Measurements from ENCODE around the gene PRKCA.

The PRKCA gene

GRCh38 chr17:66580184-66580955, 278.0 kb downstream of the PRKCA start:
- peak overlapping the region in 1 of 2 donors; percentile 29 for H3K4me3 ChIP-seq (ENCODE audit: low read length in 2 of 2)
- H3K9me3 ChIP-seq (ENCODE audit: control insufficient read depth in 2 of 2, low read length in 2 of 2), result no peaks in the 10 kb centered on the region
- H3K27me3 ChIP-seq (ENCODE audit: control insufficient read depth in 1 of 2, insufficient read depth in 2 of 2, low read length in 2 of 2), result no peaks in the 10 kb centered on the region
- peak overlapping the region; percentile 31 for H3K27ac ChIP-seq (ENCODE audit: low read length)
- no peak overlapping the region for H3K9ac ChIP-seq (ENCODE audit: low read length in 2 of 2)
- H3K36me3 ChIP-seq (ENCODE audit: control insufficient read depth in 2 of 2, insufficient read depth in 2 of 2, low read length in 2 of 2), result no peaks in the 10 kb centered on the region
- H3K4me1 ChIP-seq (ENCODE audit: control insufficient read depth, insufficient read depth, low read length), result peaks cover 24% of the 10 kb centered on the region

GRCh38 chr17:66580956-66581391, 278.6 kb downstream of the PRKCA start:
- no peaks in the 10 kb centered on the region for H3K27me3 ChIP-seq (ENCODE audit: control insufficient read depth in 1 of 2, insufficient read depth in 2 of 2, low read length in 2 of 2)
- H3K4me1 ChIP-seq (ENCODE audit: control insufficient read depth, insufficient read depth, low read length), result peaks cover 24% of the 10 kb centered on the region
- H3K4me3 ChIP-seq (ENCODE audit: low read length in 2 of 2), result no peak overlapping the region
- no peak overlapping the region for H3K9ac ChIP-seq (ENCODE audit: low read length in 2 of 2)
- H3K9me3 ChIP-seq (ENCODE audit: control insufficient read depth in 2 of 2, low read length in 2 of 2), result no peaks in the 10 kb centered on the region
- H3K36me3 ChIP-seq (ENCODE audit: control insufficient read depth in 2 of 2, insufficient read depth in 2 of 2, low read length in 2 of 2), result no peaks in the 10 kb centered on the region
- H3K27ac ChIP-seq (ENCODE audit: low read length), result peak overlapping the region; percentile 31

GRCh38 chr17:66582373-66583111, 280.1 kb downstream of the PRKCA start:
- Histone ChIP-seq H3K27ac (ENCODE audit: low read length) (no peak overlapping the region), H3K4me3 (ENCODE audit: low read length in 2 of 2) (no peak overlapping the region), H3K9me3 (ENCODE audit: control insufficient read depth in 2 of 2, low read length in 2 of 2) (no peaks in the 10 kb centered on the region), H3K4me1 (ENCODE audit: control insufficient read depth, insufficient read depth, low read length) (peaks cover 24% of the 10 kb centered on the region), H3K27me3 (ENCODE audit: control insufficient read depth in 1 of 2, insufficient read depth in 2 of 2, low read length in 2 of 2) (no peaks in the 10 kb centered on the region), H3K36me3 (ENCODE audit: control insufficient read depth in 2 of 2, insufficient read depth in 2 of 2, low read length in 2 of 2) (no peaks in the 10 kb centered on the region), H3K9ac (ENCODE audit: low read length in 2 of 2) (no peak overlapping the region)

GRCh38 chr17:66583112-66583748, 280.8 kb downstream of the PRKCA start:
- Histone ChIP-seq H3K27me3 (ENCODE audit: control insufficient read depth in 1 of 2, insufficient read depth in 2 of 2, low read length in 2 of 2) (no peaks in the 10 kb centered on the region), H3K4me1 (ENCODE audit: control insufficient read depth, insufficient read depth, low read length) (peaks cover 24% of the 10 kb centered on the region), H3K9me3 (ENCODE audit: control insufficient read depth in 2 of 2, low read length in 2 of 2) (no peaks in the 10 kb centered on the region), H3K4me3 (ENCODE audit: low read length in 2 of 2) (no peak overlapping the region), H3K36me3 (ENCODE audit: control insufficient read depth in 2 of 2, insufficient read depth in 2 of 2, low read length in 2 of 2) (no peaks in the 10 kb centered on the region), H3K9ac (ENCODE audit: low read length in 2 of 2) (no peak overlapping the region), H3K27ac (ENCODE audit: low read length) (no peak overlapping the region)

GRCh38 chr17:66584927-66585326, 282.5 kb downstream of the PRKCA start:
- no peaks in the 10 kb centered on the region for H3K9me3 ChIP-seq (ENCODE audit: control insufficient read depth in 2 of 2, low read length in 2 of 2)

GRCh38 chr17:66585472-66585871, 283.1 kb downstream of the PRKCA start:
- Histone ChIP-seq H3K4me3 (ENCODE audit: low read length in 2 of 2) (no peak overlapping the region), H3K27me3 (ENCODE audit: control insufficient read depth in 1 of 2, insufficient read depth in 2 of 2, low read length in 2 of 2) (no peaks in the 10 kb centered on the region), H3K9ac (ENCODE audit: low read length in 2 of 2) (no peak overlapping the region), H3K9me3 (ENCODE audit: control insufficient read depth in 2 of 2, low read length in 2 of 2) (no peaks in the 10 kb centered on the region), H3K4me1 (ENCODE audit: control insufficient read depth, insufficient read depth, low read length) (peaks cover 7% of the 10 kb centered on the region), H3K36me3 (ENCODE audit: control insufficient read depth in 2 of 2, insufficient read depth in 2 of 2, low read length in 2 of 2) (no peaks in the 10 kb centered on the region), H3K27ac (ENCODE audit: low read length) (no peak overlapping the region)

More at GRCh38 chr17:66584927-66585326, 282.5 kb downstream of the PRKCA start:
- H3K4me1 ChIP-seq (ENCODE audit: control insufficient read depth, insufficient read depth, low read length), result peaks cover 12% of the 10 kb centered on the region
- H3K4me3 ChIP-seq (ENCODE audit: low read length in 2 of 2), result no peak overlapping the region
- no peak overlapping the region for H3K27ac ChIP-seq (ENCODE audit: low read length)
- no peaks in the 10 kb centered on the region for H3K36me3 ChIP-seq (ENCODE audit: control insufficient read depth in 2 of 2, insufficient read depth in 2 of 2, low read length in 2 of 2)
- no peaks in the 10 kb centered on the region for H3K27me3 ChIP-seq (ENCODE audit: control insufficient read depth in 1 of 2, insufficient read depth in 2 of 2, low read length in 2 of 2)
- H3K9ac ChIP-seq (ENCODE audit: low read length in 2 of 2), result no peak overlapping the region

GRCh38 chr17:66589892-66590291, 287.5 kb downstream of the PRKCA start:
- H3K9me3 ChIP-seq (ENCODE audit: control insufficient read depth in 2 of 2, low read length in 2 of 2), result no peaks in the 10 kb centered on the region
- no peak overlapping the region for H3K27ac ChIP-seq (ENCODE audit: low read length)
- no peak overlapping the region for H3K4me3 ChIP-seq (ENCODE audit: low read length in 2 of 2)
- no peaks in the 10 kb centered on the region for H3K27me3 ChIP-seq (ENCODE audit: control insufficient read depth in 1 of 2, insufficient read depth in 2 of 2, low read length in 2 of 2)
- H3K9ac ChIP-seq (ENCODE audit: low read length in 2 of 2), result no peak overlapping the region
- H3K36me3 ChIP-seq (ENCODE audit: control insufficient read depth in 2 of 2, insufficient read depth in 2 of 2, low read length in 2 of 2), result no peaks in the 10 kb centered on the region
- H3K4me1 ChIP-seq (ENCODE audit: control insufficient read depth, insufficient read depth, low read length), result no peaks in the 10 kb centered on the region

GRCh38 chr17:66593116-66593515, 290.7 kb downstream of the PRKCA start:
- Histone ChIP-seq H3K36me3 (ENCODE audit: control insufficient read depth in 2 of 2, insufficient read depth in 2 of 2, low read length in 2 of 2) (no peaks in the 10 kb centered on the region), H3K9ac (ENCODE audit: low read length in 2 of 2) (no peak overlapping the region), H3K27ac (ENCODE audit: low read length) (no peak overlapping the region), H3K27me3 (ENCODE audit: control insufficient read depth in 1 of 2, insufficient read depth in 2 of 2, low read length in 2 of 2) (no peaks in the 10 kb centered on the region), H3K4me3 (ENCODE audit: low read length in 2 of 2) (no peak overlapping the region), H3K4me1 (ENCODE audit: control insufficient read depth, insufficient read depth, low read length) (no peaks in the 10 kb centered on the region), H3K9me3 (ENCODE audit: control insufficient read depth in 2 of 2, low read length in 2 of 2) (no peaks in the 10 kb centered on the region)

GRCh38 chr17:66595893-66596292, 293.5 kb downstream of the PRKCA start:
- no peak overlapping the region for H3K27ac ChIP-seq (ENCODE audit: low read length)
- no peak overlapping the region for H3K9ac ChIP-seq (ENCODE audit: low read length in 2 of 2)
- H3K9me3 ChIP-seq (ENCODE audit: control insufficient read depth in 2 of 2, low read length in 2 of 2), result no peaks in the 10 kb centered on the region
- H3K36me3 ChIP-seq (ENCODE audit: control insufficient read depth in 2 of 2, insufficient read depth in 2 of 2, low read length in 2 of 2), result no peaks in the 10 kb centered on the region
- H3K4me1 ChIP-seq (ENCODE audit: control insufficient read depth, insufficient read depth, low read length), result no peaks in the 10 kb centered on the region
- H3K4me3 ChIP-seq (ENCODE audit: low read length in 2 of 2), result no peak overlapping the region
- H3K27me3 ChIP-seq (ENCODE audit: control insufficient read depth in 1 of 2, insufficient read depth in 2 of 2, low read length in 2 of 2), result no peaks in the 10 kb centered on the region

GRCh38 chr17:66602659-66603384, 300.4 kb downstream of the PRKCA start:
- Histone ChIP-seq H3K9ac (ENCODE audit: low read length in 2 of 2) (no peak overlapping the region), H3K27me3 (ENCODE audit: control insufficient read depth in 1 of 2, insufficient read depth in 2 of 2, low read length in 2 of 2) (no peaks in the 10 kb centered on the region), H3K4me1 (ENCODE audit: control insufficient read depth, insufficient read depth, low read length) (peaks cover 3% of the 10 kb centered on the region), H3K4me3 (ENCODE audit: low read length in 2 of 2) (no peak overlapping the region), H3K27ac (ENCODE audit: low read length) (no peak overlapping the region), H3K36me3 (ENCODE audit: control insufficient read depth in 2 of 2, insufficient read depth in 2 of 2, low read length in 2 of 2) (no peaks in the 10 kb centered on the region), H3K9me3 (ENCODE audit: control insufficient read depth in 2 of 2, low read length in 2 of 2) (no peaks in the 10 kb centered on the region)
